H9 (cell line): ENCODE data around the gene GCNT2. TPM values are rescaled to one million over a fixed set of nuclear protein-coding genes. Genes with fewer than 3 reads are reported as not detected.

Experiments
- DNase-seq: peaks from one replicate; pipeline ENCODE4 v3.0.0-alpha.2; 2017
- H2AFZ ChIP-seq: one replicate; pipeline ENCODE4 v1.6.1; 2013; ENCODE audit warnings: mild to moderate bottlenecking, low read length, control low read depth, moderate library complexity
- H2AK5ac ChIP-seq: 2 replicates; pipeline ENCODE4 v1.6.1; 2013; ENCODE audit warnings: low read length, control low read depth, mixed read lengths; ENCODE audit not compliant: insufficient read length
- H2BK120ac ChIP-seq: one replicate; pipeline ENCODE4 v1.6.1; 2013; ENCODE audit warnings: low read depth, mild to moderate bottlenecking, low read length, control low read depth, inconsistent platforms; ENCODE audit not compliant: poor library complexity, severe bottlenecking
- H2BK12ac ChIP-seq: 2 replicates; pipeline ENCODE4 v1.6.1; 2013; ENCODE audit warnings: low read length, control low read depth, mixed read lengths, low read depth; ENCODE audit not compliant: insufficient read length
- H2BK15ac ChIP-seq: 2 replicates; pipeline ENCODE4 v1.6.1; 2013; ENCODE audit warnings: low read depth, low read length, control low read depth
- H2BK20ac ChIP-seq: one replicate; pipeline ENCODE4 v1.6.1; 2013; ENCODE audit warnings: low read depth, mild to moderate bottlenecking, low read length, control low read depth, inconsistent platforms; ENCODE audit not compliant: poor library complexity, severe bottlenecking
- H2BK5ac ChIP-seq: 2 replicates; pipeline ENCODE4 v1.6.1; 2013; ENCODE audit warnings: low read length, control low read depth, mixed read lengths; ENCODE audit not compliant: insufficient read length
- H3K14ac ChIP-seq: 2 replicates; pipeline ENCODE4 v1.6.1; 2013; ENCODE audit warnings: low read length, control low read depth; ENCODE audit not compliant: insufficient read depth
- H3K18ac ChIP-seq: 2 replicates; pipeline ENCODE4 v1.6.1; 2013; ENCODE audit warnings: low read depth, mild to moderate bottlenecking, mixed read lengths, low read length, control low read depth; ENCODE audit not compliant: insufficient read length
- H3K23ac ChIP-seq: 2 replicates; pipeline ENCODE4 v1.6.1; 2013; ENCODE audit warnings: low read length, control low read depth, mixed read lengths, low read depth; ENCODE audit not compliant: insufficient read length
- H3K23me2 ChIP-seq: 2 replicates; pipeline ENCODE4 v1.6.1; 2013; ENCODE audit warnings: low read depth, mild to moderate bottlenecking, mixed read lengths, low read length, control low read depth; ENCODE audit not compliant: insufficient read length, poor library complexity, severe bottlenecking
- H3K27ac ChIP-seq: 2 replicates; pipeline ENCODE4 v1.5.1; 2013; ENCODE audit warnings: low read length, control low read depth, mixed read lengths, low read depth; ENCODE audit not compliant: insufficient read length
- H3K27me3 ChIP-seq: 2 replicates; pipeline ENCODE4 v1.6.1; 2013; ENCODE audit warnings: low read length, control low read depth, inconsistent platforms; ENCODE audit not compliant: insufficient read depth
- H3K4ac ChIP-seq: 2 replicates; pipeline ENCODE4 v1.6.1; 2013; ENCODE audit warnings: low read depth, mild to moderate bottlenecking, control low read depth, inconsistent platforms, low read length, moderate library complexity
- H3K4me1 ChIP-seq: 2 replicates; pipeline ENCODE4 v1.6.1; 2013; ENCODE audit warnings: low read length, control low read depth, inconsistent platforms; ENCODE audit not compliant: insufficient read depth
- H3K4me2 ChIP-seq: 2 replicates; pipeline ENCODE4 v1.6.1; 2013; ENCODE audit warnings: low read length, control low read depth, mixed read lengths; ENCODE audit not compliant: insufficient read length, insufficient read depth
- H3K56ac ChIP-seq: 2 replicates; pipeline ENCODE4 v1.6.1; 2013; ENCODE audit warnings: low read depth, mild to moderate bottlenecking, mixed read lengths, low read length, control low read depth; ENCODE audit not compliant: insufficient read length
- H3K79me1 ChIP-seq: 2 replicates; pipeline ENCODE4 v1.6.1; 2013; ENCODE audit warnings: low read depth, mild to moderate bottlenecking, moderate library complexity, low read length, control low read depth, inconsistent platforms; ENCODE audit not compliant: insufficient read depth, poor library complexity, severe bottlenecking
- H3K79me2 ChIP-seq: 2 replicates; pipeline ENCODE4 v1.6.1; 2013; ENCODE audit warnings: low read length, control low read depth, inconsistent platforms; ENCODE audit not compliant: insufficient read depth
- H3K9ac ChIP-seq: 2 replicates; pipeline ENCODE4 v1.6.1; 2013; ENCODE audit warnings: low read length, control low read depth, mixed read lengths; ENCODE audit not compliant: insufficient read length; ENCODE audit errors: extremely low read depth
- H3K9me3 ChIP-seq: one replicate; pipeline ENCODE4 v1.6.1; 2013; ENCODE audit warnings: low read depth, low read length, inconsistent platforms; ENCODE audit not compliant: control insufficient read depth
- H3T11ph ChIP-seq: one replicate; pipeline ENCODE4 v1.6.1; 2013; ENCODE audit warnings: mild to moderate bottlenecking, low read length, control low read depth, inconsistent platforms
- H4K20me1 ChIP-seq: one replicate; pipeline ENCODE4 v1.6.1; 2013; ENCODE audit not compliant: control insufficient read depth, insufficient read length, insufficient read depth
- H4K5ac ChIP-seq: 2 replicates; pipeline ENCODE4 v1.6.1; 2013; ENCODE audit warnings: low read depth, mild to moderate bottlenecking, mixed read lengths, low read length, control low read depth; ENCODE audit not compliant: insufficient read length
- H4K8ac ChIP-seq: replicated peaks from 2 replicates; pipeline ENCODE4 v1.6.1; 2013; ENCODE audit warnings: low read length, control low read depth, mixed read lengths, low read depth; ENCODE audit not compliant: insufficient read length
- H4K91ac ChIP-seq: 2 replicates; pipeline ENCODE4 v1.6.1; 2013; ENCODE audit warnings: low read depth, mild to moderate bottlenecking, moderate library complexity, mixed read lengths, low read length, control low read depth; ENCODE audit not compliant: insufficient read length
- H3K27ac Mint-ChIP-seq, 3 experiments: 2 replicates in 2 of 3; 3 replicates in 1 of 3; pipeline ENCODE4 v1.8.0; 2020 to 2021; ENCODE audit warnings: mixed read lengths in 3 of 3, mild to moderate bottlenecking in 1 of 3, moderate library complexity in 1 of 3
- H3K27me3 Mint-ChIP-seq: 2 replicates; pipeline ENCODE4 v1.8.0; 2021; ENCODE audit warnings: low read depth, mild to moderate bottlenecking, moderate library complexity, mixed read lengths
- H3K36me3 Mint-ChIP-seq, 3 experiments: 2 replicates in 2 of 3; 3 replicates in 1 of 3; pipeline ENCODE4 v1.8.0; 2020 to 2021; ENCODE audit warnings: low read depth in 3 of 3, mixed read lengths in 3 of 3; ENCODE audit not compliant: insufficient read depth in 1 of 3
- H3K4me1 Mint-ChIP-seq, 2 experiments: 2 replicates each; pipeline ENCODE4 v1.8.0; 2020; ENCODE audit warnings: mixed read lengths in 2 of 2
- H3K4me3 Mint-ChIP-seq, 2 experiments: 2 replicates in 1 of 2; 3 replicates in 1 of 2; pipeline ENCODE4 v1.8.0; 2020 to 2021; ENCODE audit warnings: mild to moderate bottlenecking in 2 of 2, mixed read lengths in 2 of 2, moderate library complexity in 1 of 2
- H3K9me3 Mint-ChIP-seq, 2 experiments: 2 replicates in 1 of 2; 3 replicates in 1 of 2; pipeline ENCODE4 v1.8.0; 2020; ENCODE audit warnings: mild to moderate bottlenecking in 2 of 2, mixed read lengths in 2 of 2, moderate library complexity in 1 of 2
- CTCF ChIP-seq: fragments of 200-600 bp; sonication (generic); conservative IDR thresholded peaks from 3 replicates; pipeline ENCODE4 v1.8.0; 2021; ENCODE audit warnings: antibody characterized with exemption, mild to moderate bottlenecking
- WGBS: extraction: QIAGEN DNeasy Blood & Tissue Kit; methylation state at CpG from one replicate; pipeline ENCODE4 v1.1.7; 2013; ENCODE audit warnings: missing lambda C conversion rate, low lambda C conversion rate, mixed read lengths; ENCODE audit not compliant: insufficient read length; ENCODE audit errors: extremely low coverage; 5-methylcytosine and 5-hydroxymethylcytosine counted together
- total RNA-seq: library from RNA; stranded (reverse); gene quantifications from 2 replicates; pipeline ENCODE4 v1.2.1, GENCODE V29; 2021

The GCNT2 gene
- total RNA-seq, 1 experiment from 2014 or later = 41.7 TPM

GRCh38 chr6:10643201-10643651 is 122.1 kb downstream of the GCNT2 start:
- no peaks in the 10 kb centered on the region for H3K79me1 ChIP-seq
- H3K36me3 Mint-ChIP-seq = peaks cover 0 to 9% (median 0%) of the 10 kb centered on the region in 3 experiments; a peak in 4 of 7 replicates
- H3K4me2 ChIP-seq = no peak overlapping the region
- no peaks in the 10 kb centered on the region for H4K20me1 ChIP-seq
- H3K56ac ChIP-seq = no peak overlapping the region
- H3K4me1 ChIP-seq = no peaks in the 10 kb centered on the region
- H3K4me3 Mint-ChIP-seq = no peak overlapping the region
- H3K4me1 Mint-ChIP-seq = peaks cover 7 to 11% of the 10 kb centered on the region in 2 experiments
- no peak overlapping the region for H2AFZ ChIP-seq
- no peak overlapping the region for H4K91ac ChIP-seq
- H3K27ac ChIP-seq = no peak overlapping the region
- H3K23me2 ChIP-seq = no peaks in the 10 kb centered on the region
- H2BK20ac ChIP-seq = no peak overlapping the region
- H3K9me3 ChIP-seq = no peaks in the 10 kb centered on the region
- no peak for TF ChIP-seq CTCF
- H3K9me3 Mint-ChIP-seq = peaks cover 5 to 10% of the 10 kb centered on the region in 2 experiments; a peak in 4 of 5 replicates
- no peak overlapping the region for H3K14ac ChIP-seq
- H3K27ac Mint-ChIP-seq = no peak overlapping the region
- no peaks in the 10 kb centered on the region for H3K27me3 ChIP-seq
- H3K27me3 Mint-ChIP-seq = no peaks in the 10 kb centered on the region
- H3T11ph ChIP-seq = no peak overlapping the region
- H2BK120ac ChIP-seq = no peak overlapping the region
- no peak overlapping the region for H2BK12ac ChIP-seq
- no peak overlapping the region for H2BK15ac ChIP-seq
- H4K5ac ChIP-seq = no peak overlapping the region
- no peak overlapping the region for H4K8ac ChIP-seq
- H3K79me2 ChIP-seq = no peaks in the 10 kb centered on the region
- no peak overlapping the region for H3K23ac ChIP-seq
- no peak overlapping the region for H2BK5ac ChIP-seq
- H2AK5ac ChIP-seq = no peak overlapping the region
- no peak overlapping the region for H3K18ac ChIP-seq
- WGBS = no CpG with 5 or more reads among the region's 3 CpGs
- no peak overlapping the region for H3K4ac ChIP-seq
- no peak for DNase-seq
- H3K9ac ChIP-seq = no peak overlapping the region
